HG02571 (cell line): ENCODE results near the gene SNRK.

ENCODE experiments used
- ATAC-seq: cut with Tn5 transposase; IDR thresholded peaks from one replicate; pipeline ENCODE4 v1.9.1; 2021; ENCODE audit warnings: mild to moderate bottlenecking, moderate library complexity; ENCODE audit not compliant: unreplicated experiment

Gene SNRK, protein sequence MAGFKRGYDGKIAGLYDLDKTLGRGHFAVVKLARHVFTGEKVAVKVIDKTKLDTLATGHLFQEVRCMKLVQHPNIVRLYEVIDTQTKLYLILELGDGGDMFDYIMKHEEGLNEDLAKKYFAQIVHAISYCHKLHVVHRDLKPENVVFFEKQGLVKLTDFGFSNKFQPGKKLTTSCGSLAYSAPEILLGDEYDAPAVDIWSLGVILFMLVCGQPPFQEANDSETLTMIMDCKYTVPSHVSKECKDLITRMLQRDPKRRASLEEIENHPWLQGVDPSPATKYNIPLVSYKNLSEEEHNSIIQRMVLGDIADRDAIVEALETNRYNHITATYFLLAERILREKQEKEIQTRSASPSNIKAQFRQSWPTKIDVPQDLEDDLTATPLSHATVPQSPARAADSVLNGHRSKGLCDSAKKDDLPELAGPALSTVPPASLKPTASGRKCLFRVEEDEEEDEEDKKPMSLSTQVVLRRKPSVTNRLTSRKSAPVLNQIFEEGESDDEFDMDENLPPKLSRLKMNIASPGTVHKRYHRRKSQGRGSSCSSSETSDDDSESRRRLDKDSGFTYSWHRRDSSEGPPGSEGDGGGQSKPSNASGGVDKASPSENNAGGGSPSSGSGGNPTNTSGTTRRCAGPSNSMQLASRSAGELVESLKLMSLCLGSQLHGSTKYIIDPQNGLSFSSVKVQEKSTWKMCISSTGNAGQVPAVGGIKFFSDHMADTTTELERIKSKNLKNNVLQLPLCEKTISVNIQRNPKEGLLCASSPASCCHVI

DNA sequence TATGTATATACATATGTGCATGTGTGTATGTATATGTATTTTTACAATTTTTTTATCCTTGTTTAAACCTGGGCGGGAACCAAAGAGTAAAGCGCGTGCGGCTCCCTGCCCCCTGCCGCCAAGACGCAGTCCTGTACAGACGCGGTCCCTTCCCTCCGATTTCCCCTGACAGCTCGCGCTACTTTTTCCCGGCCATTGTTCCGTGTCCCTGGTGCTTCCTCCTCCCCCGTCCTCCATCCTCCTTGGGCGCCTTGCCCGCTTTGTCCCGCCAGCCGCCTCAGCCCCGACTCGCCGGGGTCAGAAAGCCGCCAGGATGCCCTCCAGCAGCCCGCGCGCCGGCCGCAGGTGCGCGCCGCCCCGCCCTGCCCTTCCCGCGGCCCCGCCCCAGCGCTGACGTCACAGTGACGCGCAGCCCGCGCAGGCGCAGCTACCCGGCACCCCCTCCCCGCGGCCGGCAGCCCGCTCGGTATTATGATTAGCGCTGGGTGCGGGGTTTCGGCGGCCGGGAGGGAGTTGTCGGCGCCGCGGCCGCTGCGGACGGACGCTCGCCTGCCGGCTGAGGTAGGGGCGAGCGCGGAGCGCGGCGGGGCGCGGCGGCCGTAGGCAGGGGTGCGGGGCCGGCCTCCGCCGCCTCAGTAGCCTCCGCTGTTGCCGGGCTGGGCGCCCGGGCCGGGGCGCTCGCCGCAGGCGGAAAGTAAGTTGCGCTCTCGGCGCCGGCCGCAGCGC, at the start of gene SNRK:
Gene SNRK, plus strand, starts transcription at position 426 of the 726 bp plus-strand sequence. CDS start 16,664 bp downstream, outside the sequence.
- peak; percentile 89 for ATAC-seq

DNA sequence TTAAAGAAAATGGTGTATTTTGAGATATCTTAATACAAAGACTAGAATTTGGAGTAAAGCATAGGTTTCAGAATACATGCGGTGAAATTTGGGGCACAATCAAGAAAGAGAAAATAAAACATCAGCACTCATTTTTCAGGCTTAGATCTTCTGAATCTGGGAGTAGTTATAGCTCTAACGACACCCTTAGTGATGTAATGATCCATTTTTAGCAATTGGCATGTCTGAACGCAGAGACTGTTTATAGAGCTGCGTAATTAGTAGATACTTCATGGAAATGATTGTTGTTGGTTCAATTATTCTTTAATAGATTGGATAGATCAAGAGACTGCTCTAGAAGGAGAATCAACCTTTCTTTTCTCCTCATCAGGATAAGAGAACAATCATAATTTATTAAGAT, 47.5 kb upstream of the SNRK start:
- no peak for ATAC-seq

DNA sequence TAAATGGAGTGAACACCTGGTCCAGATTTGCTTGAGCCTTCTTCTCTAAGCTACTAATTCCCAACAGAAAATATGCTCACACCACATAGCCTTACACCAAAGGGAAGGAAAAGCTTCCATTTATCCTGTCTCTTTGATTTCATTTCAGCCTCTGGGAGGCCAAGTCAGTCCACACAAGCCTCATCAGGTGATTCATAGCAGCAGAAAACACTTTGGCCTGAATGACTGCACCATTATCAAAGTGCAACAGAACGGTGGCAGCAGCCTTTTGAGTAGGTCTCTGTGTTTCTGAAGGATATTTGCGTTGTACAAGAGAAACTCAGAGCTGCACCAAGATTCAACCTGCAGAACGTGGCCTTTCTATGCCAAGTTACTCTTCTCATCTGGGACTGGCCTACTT, 46.6 kb upstream of the SNRK start:
- no peak for ATAC-seq

DNA sequence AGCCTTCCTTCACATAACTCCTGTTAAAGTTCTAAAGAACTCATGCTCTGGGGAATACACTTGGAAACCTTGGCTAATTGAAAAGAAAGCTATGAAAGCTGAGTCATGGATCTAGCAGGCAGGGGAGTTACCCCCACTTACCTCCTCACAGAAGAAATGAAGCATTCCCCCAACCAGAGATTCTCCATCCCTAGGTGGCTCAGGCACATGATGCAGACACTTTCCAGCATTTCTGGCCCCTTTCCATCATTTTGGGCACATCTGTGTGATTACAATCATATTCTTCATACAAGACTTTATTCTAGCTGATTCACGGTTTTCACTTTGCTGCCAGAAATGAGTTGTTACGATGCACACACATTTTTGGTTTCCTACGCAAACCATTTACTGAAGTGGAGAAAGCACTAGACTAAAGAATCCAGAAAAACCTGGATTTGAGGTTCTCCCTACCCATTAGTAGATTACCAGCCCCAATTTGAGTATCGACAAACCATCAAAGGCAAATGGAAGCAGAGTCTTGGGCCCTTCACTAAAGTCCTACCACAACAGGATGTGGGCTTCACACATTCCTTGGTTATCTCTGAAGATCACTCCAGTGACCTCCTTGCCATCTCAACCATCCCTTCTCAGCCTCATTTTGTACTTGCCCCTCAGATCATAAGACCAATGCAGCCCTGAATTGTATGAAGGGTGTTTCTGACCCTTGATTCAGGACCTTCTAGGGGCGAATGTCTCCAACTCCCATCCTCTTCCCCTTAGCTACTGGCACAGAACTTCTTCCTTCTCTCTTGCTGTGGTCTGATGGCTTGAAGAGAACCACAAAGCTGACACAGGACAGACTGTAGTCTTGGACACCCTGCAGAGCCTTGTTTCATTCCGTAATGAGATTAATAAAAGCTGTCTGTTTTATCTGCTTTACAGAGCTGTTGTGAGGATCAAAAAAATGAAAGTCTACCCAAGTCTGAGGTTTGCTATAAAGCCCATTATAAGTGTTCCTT, 42.5 kb upstream of the SNRK start:
- ATAC-seq, result no peak

DNA sequence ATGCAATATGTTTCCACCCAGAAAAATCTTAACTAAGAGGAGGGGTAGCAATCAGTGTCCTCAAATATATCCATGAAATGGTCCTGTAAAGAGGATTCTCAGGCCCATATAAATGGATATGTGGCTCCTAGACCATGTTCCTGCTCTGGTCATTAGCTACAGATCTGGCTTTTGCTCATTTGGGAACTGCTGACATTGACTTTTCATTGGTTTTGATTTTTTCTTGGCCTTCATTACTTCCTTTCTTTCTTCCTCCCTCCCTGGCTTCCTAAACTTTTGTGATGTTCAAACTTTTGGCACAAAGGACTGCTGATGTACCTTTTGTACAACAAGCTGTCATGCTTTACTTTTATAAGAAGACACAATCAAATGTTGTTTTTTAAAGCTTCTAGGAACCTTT, 41.6 kb upstream of the SNRK start:
- ATAC-seq, result no peak

DNA sequence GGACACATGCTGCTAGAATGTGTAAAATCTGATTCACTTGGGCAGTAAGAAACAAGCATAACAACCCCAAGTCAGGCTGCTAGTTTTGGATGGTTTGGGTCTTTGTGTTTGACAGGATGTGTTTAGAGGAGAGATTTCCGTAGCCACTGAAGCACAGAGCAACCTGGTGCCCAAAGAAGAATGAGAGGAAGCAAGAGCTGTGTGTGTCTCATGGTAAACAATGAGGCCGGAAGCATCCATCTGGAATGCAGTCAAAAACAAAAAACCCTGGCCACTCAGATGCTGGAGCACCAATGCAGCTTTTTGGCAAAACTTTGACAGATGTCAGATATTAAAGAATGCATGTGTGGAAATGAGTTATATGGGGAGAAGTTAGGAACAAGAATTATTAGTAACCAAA, 39.4 kb upstream of the SNRK start:
- no peak for ATAC-seq

DNA sequence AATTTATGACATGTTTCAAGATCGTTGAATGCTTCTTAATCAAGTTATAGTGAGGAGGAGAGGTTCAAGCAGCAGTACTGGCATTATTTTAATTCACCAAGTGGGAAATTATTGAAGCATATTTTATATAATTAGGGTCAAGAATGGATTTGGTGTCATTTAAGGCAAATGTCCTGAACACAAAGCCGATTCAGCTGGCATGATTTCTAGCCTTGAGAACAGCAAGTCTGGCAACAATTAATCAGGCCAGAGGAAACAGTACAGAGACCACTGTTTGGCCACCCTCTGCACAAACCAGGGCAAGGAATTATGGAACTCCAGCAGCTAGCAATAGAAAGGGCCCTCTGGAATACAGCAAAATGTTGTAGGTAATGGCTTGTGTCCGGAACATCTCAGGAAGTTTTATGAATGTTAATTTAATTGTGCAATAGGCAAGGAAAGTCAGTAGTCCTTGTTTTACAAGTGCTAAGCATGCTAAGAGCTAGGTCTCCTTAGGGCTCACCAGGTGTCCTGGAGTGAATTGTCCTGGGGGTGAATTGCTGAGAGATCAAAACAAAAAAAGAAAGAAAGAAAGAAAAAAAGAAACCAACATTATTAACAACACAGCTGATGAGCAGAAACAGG, 38.7 kb upstream of the SNRK start:
- no peak for ATAC-seq

DNA sequence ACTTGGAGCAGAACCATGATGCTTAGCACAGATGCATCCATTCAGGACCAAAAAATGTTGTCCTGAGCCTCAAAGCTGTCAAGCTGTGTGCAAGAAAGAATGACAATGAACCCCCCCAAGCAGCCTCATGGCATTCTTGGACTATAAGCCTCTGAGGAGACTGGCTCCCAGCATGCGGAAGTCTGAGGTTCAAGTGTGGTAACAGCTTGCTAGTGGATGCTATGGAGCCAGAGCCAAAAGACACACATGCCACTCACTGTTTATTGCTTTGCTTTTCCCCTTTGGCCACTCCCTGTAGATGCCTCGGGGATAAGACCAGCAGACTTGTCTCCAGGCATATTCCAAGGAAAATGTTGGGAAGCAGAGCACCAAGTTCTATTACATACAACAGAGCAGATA, 38.2 kb upstream of the SNRK start:
- no peak for ATAC-seq

DNA sequence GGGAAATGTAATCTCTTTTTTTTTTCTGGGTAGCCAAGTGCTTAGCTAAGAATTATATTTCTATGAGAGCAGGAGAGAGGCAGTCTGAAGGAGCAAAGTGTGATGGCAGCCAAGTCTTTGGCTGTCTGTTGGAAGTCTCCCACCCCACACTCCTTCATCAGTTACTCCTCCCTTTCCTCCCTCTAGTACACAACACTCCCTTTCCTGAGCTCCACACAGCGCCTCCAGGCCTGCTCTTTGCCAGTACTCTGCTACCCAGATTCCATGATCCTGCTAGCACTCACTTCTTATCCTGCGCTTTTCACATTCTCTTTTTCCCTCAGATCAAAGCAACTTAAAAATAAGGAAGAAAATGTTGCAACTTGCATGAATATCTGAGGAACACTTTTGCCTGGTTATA, 37.4 kb upstream of the SNRK start:
- no peak for ATAC-seq

DNA sequence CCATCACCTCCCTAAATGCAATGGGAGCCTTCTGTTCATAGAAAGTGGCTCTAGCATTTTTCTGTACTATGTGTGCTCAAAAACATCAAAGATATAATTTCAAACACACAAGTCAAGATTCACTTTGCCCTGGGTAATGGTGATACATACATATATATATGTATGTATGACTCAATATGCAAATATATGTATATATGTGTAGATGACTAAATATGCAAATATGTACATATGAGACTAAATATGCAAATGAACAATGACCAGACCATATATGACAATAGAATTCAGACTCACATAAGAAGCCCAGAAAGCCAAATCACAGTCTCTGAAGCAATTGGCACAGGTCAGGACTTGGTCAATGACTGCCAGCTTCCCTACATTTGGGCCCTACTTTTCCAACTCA, 36.9 kb upstream of the SNRK start:
- ATAC-seq, result no peak

DNA sequence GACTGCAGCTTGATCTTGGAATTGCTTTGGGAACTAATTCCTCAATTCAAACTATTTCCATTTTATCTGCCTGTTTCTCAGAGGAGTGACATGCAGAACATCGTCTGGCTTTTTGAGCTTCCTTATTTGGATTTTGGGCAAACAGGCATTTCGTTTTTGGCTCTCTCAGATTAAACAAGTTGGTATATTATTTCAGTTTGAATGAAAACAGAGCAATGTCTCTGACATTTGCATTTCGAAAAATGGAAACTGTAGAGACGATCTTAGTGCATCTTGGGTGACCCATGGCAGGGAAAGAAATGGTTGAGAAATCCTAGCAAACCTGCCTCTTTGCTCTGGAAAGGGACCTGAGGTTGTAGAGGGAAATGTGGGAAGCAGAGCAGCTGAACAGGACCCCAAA, 33.0 kb upstream of the SNRK start:
- no peak for ATAC-seq

DNA sequence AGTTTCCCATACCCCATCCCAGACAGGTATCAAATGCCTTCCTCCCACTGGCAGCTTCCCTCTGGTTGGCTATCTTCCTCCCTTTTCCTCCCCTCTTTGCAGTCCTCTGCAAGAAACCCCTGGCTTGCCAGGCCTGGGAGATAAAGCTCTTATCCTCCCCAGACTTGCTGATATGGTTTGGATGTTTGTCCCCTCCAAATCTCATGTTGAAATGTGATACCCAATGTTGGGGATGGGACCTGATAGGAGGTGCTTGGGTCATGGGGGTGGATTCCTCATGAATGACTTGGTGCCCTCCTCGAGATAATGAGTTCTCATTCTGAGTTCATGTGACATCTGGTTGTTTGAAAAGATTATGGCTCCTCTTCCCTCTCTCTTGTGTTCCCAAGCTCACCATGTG, 32.2 kb upstream of the SNRK start:
- ATAC-seq, result no peak

DNA sequence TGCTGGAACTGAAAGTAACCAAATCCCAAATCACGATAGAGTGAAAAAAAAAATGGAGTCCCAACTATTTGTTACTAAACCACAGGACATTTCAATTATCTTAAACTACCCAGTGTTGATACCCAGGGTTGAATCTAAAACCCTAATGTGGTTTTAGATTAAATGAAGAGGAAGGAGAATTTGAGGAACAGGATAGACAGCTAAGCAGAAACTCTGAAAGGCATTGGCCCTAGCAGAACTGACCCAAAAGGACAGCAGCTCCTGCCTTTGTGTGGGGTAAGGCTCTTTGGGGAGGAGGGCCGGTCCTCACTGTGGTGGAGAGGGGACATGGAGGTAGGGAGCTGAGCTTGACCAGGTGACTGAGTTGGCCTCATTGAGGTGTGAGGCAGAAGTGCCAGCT, 30.7 kb upstream of the SNRK start:
- ATAC-seq, result no peak

DNA sequence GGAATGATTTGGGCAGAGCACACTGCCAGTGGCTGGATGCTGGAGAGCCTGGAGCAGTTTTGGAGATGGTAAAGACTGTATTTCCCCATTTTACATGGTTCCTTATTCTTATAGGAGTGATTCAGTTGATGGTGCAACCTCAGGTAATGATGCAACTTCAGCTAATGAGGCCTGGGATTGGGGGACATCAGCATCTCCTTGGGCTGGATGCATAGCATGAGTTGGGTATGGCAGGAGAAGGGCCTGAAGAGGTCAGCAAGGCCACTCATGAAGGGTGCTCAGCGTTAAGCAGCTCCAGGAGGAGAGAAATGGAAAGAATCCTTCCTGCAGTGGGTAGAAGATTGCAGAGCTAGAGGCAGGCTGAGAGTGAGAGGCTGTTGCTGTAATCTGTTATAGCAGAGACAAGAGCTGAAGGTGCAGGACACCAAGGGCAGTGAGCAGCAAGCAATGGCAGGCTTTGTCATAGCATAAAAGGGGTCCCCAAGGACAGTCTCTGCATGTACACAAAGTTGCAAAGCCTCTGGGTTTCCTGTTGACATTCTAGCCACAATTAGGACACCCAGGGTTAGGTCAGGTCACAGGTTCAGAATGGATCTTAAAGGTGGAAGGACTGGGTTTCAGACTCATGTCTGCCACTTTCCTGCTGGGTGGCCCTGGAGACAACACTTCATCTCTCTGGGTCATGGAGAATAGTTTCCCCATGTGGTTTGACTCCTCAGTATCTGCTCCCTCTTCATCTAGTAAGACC, 29.5 kb upstream of the SNRK start:
- ATAC-seq, result no peak

DNA sequence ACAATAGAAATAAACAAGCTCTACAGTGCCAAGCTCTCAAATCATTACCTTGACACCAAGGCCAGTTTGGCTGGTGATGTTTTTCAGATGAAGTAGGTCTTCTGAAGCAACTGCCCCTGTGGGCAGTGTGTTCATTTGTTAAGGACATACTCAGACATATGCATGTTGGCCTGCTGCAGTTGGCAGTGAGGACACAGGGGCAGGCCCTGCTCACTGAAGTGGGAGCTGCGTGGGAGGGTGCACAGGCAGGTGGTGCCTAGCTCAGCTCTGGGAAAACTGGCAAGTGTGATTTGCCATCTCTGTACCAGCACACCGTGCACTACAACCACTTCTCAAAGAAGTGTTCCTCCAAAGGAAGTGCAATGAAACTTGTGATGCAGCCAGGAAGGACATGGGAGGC, 28.5 kb upstream of the SNRK start:
- no peak for ATAC-seq

DNA sequence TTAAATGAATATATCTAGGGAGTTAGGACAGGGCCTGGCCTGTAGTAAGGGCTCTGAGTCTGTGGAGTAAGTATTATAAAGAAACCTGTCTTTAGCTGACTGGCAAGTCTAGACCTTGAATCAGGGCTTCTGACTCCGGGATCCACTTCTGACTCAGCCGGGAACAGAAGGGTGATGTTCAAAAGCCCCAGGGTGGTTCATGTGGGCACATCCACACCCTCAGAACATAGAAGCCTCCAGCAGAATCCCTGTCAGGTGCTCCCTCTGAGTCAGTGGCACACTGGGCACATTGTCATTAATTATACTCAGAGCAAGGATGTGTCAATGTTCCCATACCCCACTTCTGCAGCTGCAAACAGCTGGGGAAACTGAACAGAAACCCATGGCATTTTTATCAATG, 26.7 kb upstream of the SNRK start:
- ATAC-seq, result no peak

DNA sequence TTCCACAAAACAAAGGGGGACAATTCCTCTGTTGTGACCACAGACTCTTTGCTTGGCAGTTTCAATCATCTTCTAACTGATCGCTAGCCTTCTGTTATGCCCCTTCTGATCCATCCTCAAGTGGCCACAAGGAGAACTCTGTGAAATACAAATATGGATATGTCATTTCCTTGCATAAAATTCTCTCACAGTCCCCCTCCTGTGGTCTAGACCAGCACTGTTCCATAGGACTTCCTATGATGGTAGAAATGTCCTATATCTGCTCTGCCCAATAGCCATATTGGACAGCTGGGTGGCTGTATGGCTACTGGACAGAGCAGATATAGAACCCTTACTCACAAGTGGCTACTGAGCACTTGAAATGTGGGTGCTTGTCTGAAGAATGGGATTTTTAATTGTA, 25.9 kb upstream of the SNRK start:
- ATAC-seq, result no peak

DNA sequence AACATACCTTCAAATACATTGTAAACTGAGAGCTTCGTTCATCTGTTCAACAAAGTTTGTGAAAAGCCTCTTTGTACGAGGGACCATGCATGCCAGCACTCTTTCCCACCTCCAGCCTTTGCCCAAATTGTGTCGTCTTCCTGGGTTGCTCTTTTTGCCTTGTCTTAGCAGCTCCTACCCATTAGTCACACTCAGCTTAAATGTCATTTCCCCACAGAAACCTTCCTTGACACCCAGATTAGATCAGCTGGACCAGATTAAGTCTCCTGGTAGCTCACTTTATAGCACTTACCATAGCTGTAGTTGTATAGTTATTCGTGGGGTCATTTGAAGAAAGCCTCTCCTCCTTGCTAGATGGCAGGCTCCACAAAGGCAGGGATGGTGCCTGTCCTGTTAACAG, 24.1 kb upstream of the SNRK start:
- ATAC-seq, result no peak

DNA sequence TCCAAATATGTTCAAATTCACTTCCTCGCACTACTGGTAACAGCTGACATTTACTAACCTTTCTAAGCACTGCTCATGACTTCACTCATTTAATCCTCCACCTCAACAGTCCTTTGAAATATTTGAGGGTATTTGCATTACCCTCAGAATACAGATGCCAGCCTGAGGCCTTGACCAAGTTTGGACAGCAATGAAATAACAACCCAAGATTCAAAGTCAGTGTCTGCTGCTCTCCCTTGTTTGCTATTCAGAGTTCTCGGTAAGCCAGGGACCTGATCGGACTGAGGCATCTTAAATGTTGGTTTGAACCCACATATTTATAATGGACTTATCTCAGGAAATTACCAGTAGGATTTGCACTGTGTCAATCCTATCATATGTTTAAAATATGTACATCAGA, 19.9 kb upstream of the SNRK start:
- no peak for ATAC-seq
